SK-N-SH (cell line): ENCODE data around the gene COL4A6. TPM values are rescaled to one million over a fixed set of nuclear protein-coding genes. Genes with fewer than 3 reads are reported as not detected.

Experiments used
- CTCF ChIA-PET: fragments of 300-600, 350-600 bp; formaldehyde crosslinking; extraction: SDS; loops from one replicate; lab custom pipeline; 2021; lab: Yijun Ruan, JAX
- POLR2A ChIA-PET: fragments of 350-600 bp; sonication (Branson Sonifier 250); formaldehyde crosslinking; extraction: SDS; loops from one replicate; lab custom pipeline; 2020; ENCODE audit warnings: antibody characterized with exemption, inconsistent platforms; lab: Yijun Ruan, JAX
- DNase-seq: peaks from one replicate; pipeline ENCODE4 v3.0.0; 2012
- H2AFZ ChIP-seq: fragments of 200-600 bp; sonication (generic); 2 replicates; pipeline ENCODE4 v1.8.1; 2016; ENCODE audit warnings: antibody characterized with exemption, mild to moderate bottlenecking, low read depth
- H3F3A ChIP-seq: fragments of 200-600 bp; sonication (generic); replicated peaks from 2 replicates; pipeline ENCODE3; 2016; ENCODE audit warnings: antibody characterized with exemption, mild to moderate bottlenecking; ENCODE audit not compliant: insufficient read depth
- H3K27ac ChIP-seq, 2 experiments: fragments of 200-500 bp in 1 of 2; fragments of 200-600 bp in 1 of 2; sonication (Bioruptor generic) in 1 of 2; sonication (generic), shearing (Covaris generic) in 1 of 2; 2 replicates each; pipeline versions ENCODE4 v1.5.1 to v1.6.1; 2014 to 2016; ENCODE audit warnings: low read depth in 2 of 2, inconsistent platforms in 1 of 2, low read length in 1 of 2, mild to moderate bottlenecking in 1 of 2, mixed read lengths in 1 of 2
- H3K27me3 ChIP-seq: fragments of 200-600 bp; sonication (generic), shearing (Covaris generic); 2 replicates; pipeline ENCODE4 v1.6.1; 2016; ENCODE audit warnings: mixed run types; ENCODE audit not compliant: insufficient read depth
- H3K36me3 ChIP-seq, 2 experiments: fragments of 200-500 bp in 1 of 2; fragments of 200-600 bp in 1 of 2; sonication (Bioruptor generic) in 1 of 2; sonication (generic) in 1 of 2; replicated peaks in 1 of 2; 2 replicates each; pipeline versions ENCODE3 to v1.5.1; 2014 to 2016; ENCODE audit warnings: low read length in 1 of 2, mild to moderate bottlenecking in 1 of 2; ENCODE audit not compliant: insufficient read depth in 2 of 2, control insufficient read depth in 1 of 2
- H3K4me1 ChIP-seq, 2 experiments: fragments of 200-500 bp in 1 of 2; fragments of 200-600 bp in 1 of 2; sonication (Bioruptor generic) in 1 of 2; sonication (generic), shearing (Covaris generic) in 1 of 2; 2 replicates each; pipeline versions ENCODE4 v1.5.1 to v1.6.1; 2014 to 2016; ENCODE audit warnings: low read depth in 1 of 2, low read length in 1 of 2, mixed run types in 1 of 2; ENCODE audit not compliant: insufficient read depth in 2 of 2, control insufficient read depth in 1 of 2
- H3K4me2 ChIP-seq: fragments of 200-600 bp; sonication (generic), shearing (Covaris generic); 2 replicates; pipeline ENCODE4 v1.6.1; 2017; ENCODE audit warnings: mixed run types
- H3K4me3 ChIP-seq, 2 experiments: fragments of 200-500 bp in 1 of 2; fragments of 200-600 bp in 1 of 2; sonication (Bioruptor generic) in 1 of 2; sonication (generic), shearing (Covaris generic) in 1 of 2; 2 replicates each; pipeline versions ENCODE4 v1.5.1 to v1.8.1; 2014 to 2016; ENCODE audit warnings: low read depth in 2 of 2, inconsistent platforms in 1 of 2, low read length in 1 of 2, mild to moderate bottlenecking in 1 of 2, mixed read lengths in 1 of 2, moderate library complexity in 1 of 2
- H3K79me2 ChIP-seq: fragments of 200-600 bp; sonication (generic); 2 replicates; pipeline ENCODE4 v1.8.1; 2017; ENCODE audit warnings: mild to moderate bottlenecking; ENCODE audit not compliant: insufficient read depth
- H3K9ac ChIP-seq: fragments of 200-600 bp; sonication (generic); 2 replicates; pipeline ENCODE4 v1.6.1; 2017; ENCODE audit warnings: mixed run types
- H3K9me2 ChIP-seq: fragments of 200-600 bp; sonication (generic); 2 replicates; pipeline ENCODE4 v1.6.1; 2017; ENCODE audit warnings: mixed run types
- H3K9me3 ChIP-seq: fragments of 200-600 bp; sonication (generic); 2 replicates; pipeline ENCODE4 v1.6.1; 2017; ENCODE audit warnings: mixed run types, mild to moderate bottlenecking, moderate library complexity
- H4K20me1 ChIP-seq: fragments of 200-600 bp; sonication (generic); 2 replicates; pipeline ENCODE4 v1.6.1; 2017; ENCODE audit warnings: mild to moderate bottlenecking, mixed run types; ENCODE audit not compliant: insufficient read depth
- EP300 ChIP-seq, 2 experiments: IDR thresholded peaks; 2 replicates each; pipeline versions ENCODE4 v1.4.0 to v1.6.1; 2012; ENCODE audit warnings: borderline replicate concordance in 1 of 2, low read depth in 1 of 2, low read length in 1 of 2
- FOSL2 ChIP-seq: IDR thresholded peaks from 2 replicates; pipeline ENCODE4 v1.4.0; 2012; ENCODE audit warnings: low read depth, mild to moderate bottlenecking, moderate library complexity, borderline replicate concordance
- FOXJ3 ChIP-seq: sonication (generic); formaldehyde crosslinking; IDR thresholded peaks from 2 replicates; pipeline ENCODE4 v1.5.1; 2020; ENCODE audit warnings: mild to moderate bottlenecking, missing genetic modification reagents
- FOXM1 ChIP-seq: IDR thresholded peaks from 2 replicates; pipeline ENCODE4 v1.4.0; 2012; ENCODE audit warnings: low read depth, mild to moderate bottlenecking
- JUND ChIP-seq: IDR thresholded peaks from 2 replicates; pipeline ENCODE4 v1.4.0; 2012
- MEF2A ChIP-seq: IDR thresholded peaks from 2 replicates; pipeline ENCODE4 v1.4.0; 2012; ENCODE audit warnings: low read depth, borderline replicate concordance
- RCOR1 ChIP-seq: fragments of 150-350 bp; IDR thresholded peaks from 2 replicates; pipeline ENCODE4 v1.6.1; 2017; ENCODE audit warnings: antibody characterized with exemption, low read length
- RFX5 ChIP-seq: IDR thresholded peaks from 2 replicates; pipeline ENCODE4 v1.6.1; 2012; ENCODE audit warnings: mild to moderate bottlenecking, improper control_type of control experiment, low read length
- TAF1 ChIP-seq: IDR thresholded peaks from 2 replicates; pipeline ENCODE4 v1.6.1; 2012; ENCODE audit warnings: low read depth, mild to moderate bottlenecking, low read length, moderate library complexity, borderline replicate concordance
- TCF12 ChIP-seq: IDR thresholded peaks from 2 replicates; pipeline ENCODE4 v1.4.0; 2012
- TEAD4 ChIP-seq: IDR thresholded peaks from 2 replicates; pipeline ENCODE4 v1.4.0; 2012; ENCODE audit warnings: mild to moderate bottlenecking, borderline replicate concordance; ENCODE audit not compliant: insufficient read depth
- WGBS: methylation state at CpG from one replicate; pipeline ENCODE4 v1.1.6; 2017; ENCODE audit warnings: low lambda C conversion rate; 5-methylcytosine and 5-hydroxymethylcytosine counted together
- polyA plus RNA-seq, 3 experiments: library from polyadenylated mRNA; depleted of rRNA; stranded (reverse); fragments of >200 nt; gene quantifications; 2 replicates each; pipeline ENCODE4 v1.2.3, GENCODE V29; 2012
- TF ChIP-seq, protein P1 (sequence below): fragments of 150-350 bp; IDR thresholded peaks from 2 replicates; pipeline ENCODE4 v1.6.1; 2016; ENCODE audit warnings: mild to moderate bottlenecking, low read depth, low read length
- TF ChIP-seq, protein P2 (sequence below): fragments of 200-600 bp; sonication (generic); IDR thresholded peaks from 2 replicates; pipeline ENCODE4 v1.6.1; 2017; ENCODE audit warnings: antibody characterized with exemption, mild to moderate bottlenecking, moderate library complexity

The COL4A6 gene
- polyA plus RNA-seq, 1 of the 3 experiments (the other 2 are of a cell fraction) = not detected

DNA sequence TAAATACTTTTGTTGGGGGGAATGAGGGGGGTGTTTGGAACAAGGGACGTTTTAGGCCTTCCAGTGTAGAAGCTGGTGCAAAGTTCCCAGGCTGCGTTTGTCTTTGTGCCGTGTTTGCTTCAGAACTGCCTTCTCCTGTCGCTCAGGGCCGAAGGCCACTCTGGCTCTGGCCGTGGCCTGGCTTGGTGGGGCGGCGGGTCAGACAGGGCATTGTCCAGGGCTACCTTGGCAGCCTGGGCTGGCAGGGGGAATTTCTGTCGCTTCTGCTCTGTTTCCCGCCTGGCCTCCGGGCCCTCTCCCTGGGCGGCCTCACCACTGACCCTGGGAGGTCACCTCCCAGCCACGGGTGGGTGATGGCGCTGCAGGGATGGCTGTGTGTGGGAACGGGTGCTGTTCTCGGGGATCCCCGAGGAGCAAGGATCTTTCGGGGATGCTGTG, 140.0 kb downstream of the COL4A6 start:
- peaks cover 23% of the 10 kb centered on the region; the same call in 1 of the 2 replicates for H3K27me3 ChIP-seq
- no peaks in the 10 kb centered on the region for H4K20me1 ChIP-seq
- DNase-seq = no peak
- TF ChIP-seq EP300 (IDR thresholded peaks at IDR 0.05; ENCODE audit: borderline replicate concordance in 1 of 2, low read depth in 1 of 2, low read length in 1 of 2) (no peak), FOXJ3 (CRISPR knock-in tag) (no peak), TCF12 (no peak), TAF1 (no peak), RCOR1 (no peak), RFX5 (no peak)
- H3K9ac ChIP-seq = no peak overlapping the region
- H3K9me2 ChIP-seq = no peaks in the 10 kb centered on the region
- H3K4me1 ChIP-seq = no peaks in the 10 kb centered on the region
- H3K9me3 ChIP-seq = no peaks in the 10 kb centered on the region
- no peaks in the 10 kb centered on the region for H3K36me3 ChIP-seq
- H3K79me2 ChIP-seq = no peaks in the 10 kb centered on the region
- POLR2A ChIA-PET = no interaction called here
- no peaks in the 10 kb centered on the region for H3F3A ChIP-seq
- H3K27ac ChIP-seq = no peak overlapping the region
- CTCF ChIA-PET = no interaction called here
- H3K4me3 ChIP-seq = no peak overlapping the region
- no peak overlapping the region for H3K4me2 ChIP-seq
- no peak overlapping the region for H2AFZ ChIP-seq
- 14% methylated on average over 17 of the region's 18 CpGs for WGBS

DNA sequence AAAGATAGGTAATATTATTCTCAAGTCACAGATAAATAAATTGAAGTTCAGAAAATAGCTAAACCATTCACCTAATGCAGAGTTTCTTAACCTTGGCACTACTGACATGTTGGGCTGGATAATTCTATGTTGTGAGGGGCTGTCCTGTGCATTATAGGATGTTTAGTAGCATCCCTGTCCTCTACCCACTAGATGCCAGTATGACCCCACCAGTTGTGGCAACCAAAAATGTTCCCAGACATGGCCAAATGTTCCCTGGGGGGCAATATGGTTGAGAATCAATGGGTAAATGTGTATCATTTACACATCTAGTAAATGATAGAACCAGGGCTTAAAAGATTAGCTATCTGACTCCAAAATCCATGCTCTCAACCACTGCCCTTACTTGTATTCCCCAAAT, 140.9 kb downstream of the COL4A6 start:
- Histone ChIP-seq H3K4me3 (no peak overlapping the region), H3K9me2 (no peaks in the 10 kb centered on the region), H4K20me1 (no peaks in the 10 kb centered on the region), H3K4me2 (no peak overlapping the region), H3K27ac (no peak overlapping the region), H3K9ac (no peak overlapping the region), H3K4me1 (no peaks in the 10 kb centered on the region), H3K79me2 (no peaks in the 10 kb centered on the region), H3K9me3 (no peaks in the 10 kb centered on the region), H3K36me3 (no peaks in the 10 kb centered on the region), H3F3A (no peaks in the 10 kb centered on the region), H3K27me3 (peaks cover 20% of the 10 kb centered on the region; the same call in 1 of the 2 replicates), H2AFZ (no peak overlapping the region)
- CTCF ChIA-PET = interaction anchor here (0.6 kb wide), 1 partner anchor 49 kb away, joined by 3 read pairs; no protein-coding TSS in a partner anchor
- POLR2A ChIA-PET = no interaction called here
- no peak for DNase-seq
- no peak for TF ChIP-seq RFX5
- no peak for TF ChIP-seq MEF2A
- no peak for TF ChIP-seq JUND
- TF ChIP-seq, protein P1, sequence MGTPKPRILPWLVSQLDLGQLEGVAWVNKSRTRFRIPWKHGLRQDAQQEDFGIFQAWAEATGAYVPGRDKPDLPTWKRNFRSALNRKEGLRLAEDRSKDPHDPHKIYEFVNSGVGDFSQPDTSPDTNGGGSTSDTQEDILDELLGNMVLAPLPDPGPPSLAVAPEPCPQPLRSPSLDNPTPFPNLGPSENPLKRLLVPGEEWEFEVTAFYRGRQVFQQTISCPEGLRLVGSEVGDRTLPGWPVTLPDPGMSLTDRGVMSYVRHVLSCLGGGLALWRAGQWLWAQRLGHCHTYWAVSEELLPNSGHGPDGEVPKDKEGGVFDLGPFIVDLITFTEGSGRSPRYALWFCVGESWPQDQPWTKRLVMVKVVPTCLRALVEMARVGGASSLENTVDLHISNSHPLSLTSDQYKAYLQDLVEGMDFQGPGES = no peak
- no peak for TF ChIP-seq FOXM1
- TF ChIP-seq TCF12 = no peak
- no peak for TF ChIP-seq FOSL2

DNA sequence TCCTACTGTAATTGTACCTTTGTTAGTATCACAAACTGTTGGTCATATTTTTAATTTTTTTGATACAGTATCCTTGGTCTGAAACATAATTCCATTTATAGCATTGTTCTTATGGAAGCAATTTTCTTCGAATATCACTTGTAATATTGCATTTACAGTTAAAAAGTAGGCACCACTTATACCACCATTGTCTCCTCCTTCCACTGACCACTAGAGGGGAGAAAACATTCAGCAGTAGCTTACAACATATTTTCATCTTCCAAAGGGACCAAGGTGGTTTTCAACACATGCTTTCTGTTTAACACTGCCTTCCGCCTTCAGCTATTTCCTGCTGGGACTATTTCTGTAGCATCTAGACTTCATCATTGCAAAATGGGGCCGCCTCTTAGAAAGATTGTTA, 146.2 kb downstream of the COL4A6 start:
- no peaks in the 10 kb centered on the region for H3K79me2 ChIP-seq
- H3K4me3 ChIP-seq = no peak overlapping the region
- H3K27ac ChIP-seq = no peak overlapping the region
- H3K9me2 ChIP-seq = no peaks in the 10 kb centered on the region
- no peaks in the 10 kb centered on the region for H3K4me1 ChIP-seq
- no peak for DNase-seq
- H3K4me2 ChIP-seq = no peak overlapping the region
- H3K27me3 ChIP-seq = no peaks in the 10 kb centered on the region; the same call in 1 of the 2 replicates
- ChIA-PET POLR2A (no interaction called here), CTCF (interaction anchor here (1.0 kb wide), 1 partner anchor 67 kb away, joined by 3 read pairs; no protein-coding TSS in a partner anchor)
- H3K9ac ChIP-seq = no peak overlapping the region
- H3K36me3 ChIP-seq = no peaks in the 10 kb centered on the region
- TF ChIP-seq EP300 (IDR thresholded peaks at IDR 0.05; ENCODE audit: borderline replicate concordance in 1 of 2, low read depth in 1 of 2, low read length in 1 of 2) = no peak
- TF ChIP-seq, protein P2, sequence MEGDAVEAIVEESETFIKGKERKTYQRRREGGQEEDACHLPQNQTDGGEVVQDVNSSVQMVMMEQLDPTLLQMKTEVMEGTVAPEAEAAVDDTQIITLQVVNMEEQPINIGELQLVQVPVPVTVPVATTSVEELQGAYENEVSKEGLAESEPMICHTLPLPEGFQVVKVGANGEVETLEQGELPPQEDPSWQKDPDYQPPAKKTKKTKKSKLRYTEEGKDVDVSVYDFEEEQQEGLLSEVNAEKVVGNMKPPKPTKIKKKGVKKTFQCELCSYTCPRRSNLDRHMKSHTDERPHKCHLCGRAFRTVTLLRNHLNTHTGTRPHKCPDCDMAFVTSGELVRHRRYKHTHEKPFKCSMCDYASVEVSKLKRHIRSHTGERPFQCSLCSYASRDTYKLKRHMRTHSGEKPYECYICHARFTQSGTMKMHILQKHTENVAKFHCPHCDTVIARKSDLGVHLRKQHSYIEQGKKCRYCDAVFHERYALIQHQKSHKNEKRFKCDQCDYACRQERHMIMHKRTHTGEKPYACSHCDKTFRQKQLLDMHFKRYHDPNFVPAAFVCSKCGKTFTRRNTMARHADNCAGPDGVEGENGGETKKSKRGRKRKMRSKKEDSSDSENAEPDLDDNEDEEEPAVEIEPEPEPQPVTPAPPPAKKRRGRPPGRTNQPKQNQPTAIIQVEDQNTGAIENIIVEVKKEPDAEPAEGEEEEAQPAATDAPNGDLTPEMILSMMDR = peak; percentile 9; the same call in 1 of the 2 replicates
- TF ChIP-seq TCF12 = no peak
- TF ChIP-seq TEAD4 = no peak
- H2AFZ ChIP-seq = no peak overlapping the region
- WGBS = 31% methylated on average over 3 of the region's 3 CpGs
- no peaks in the 10 kb centered on the region for H3K9me3 ChIP-seq
- H3F3A ChIP-seq = no peaks in the 10 kb centered on the region
- H4K20me1 ChIP-seq = no peaks in the 10 kb centered on the region
